Loucy (cell line): ENCODE results near the gene PRDM2.

Experiments
- H2AFZ ChIP-seq: fragments of 200-600 bp; sonication (generic); 2 replicates; pipeline ENCODE4 v1.6.0; 2016; ENCODE audit warnings: antibody characterized with exemption, mild to moderate bottlenecking, low read length, moderate library complexity
- H3F3A ChIP-seq: fragments of 200-600 bp; 2 replicates; pipeline ENCODE4 v1.6.0; 2016; ENCODE audit warnings: antibody characterized with exemption, low read depth, mild to moderate bottlenecking
- H3K27me3 ChIP-seq: fragments of 200-600 bp; sonication (generic); 2 replicates; pipeline ENCODE4 v1.6.1; 2014; ENCODE audit warnings: low read length, mild to moderate bottlenecking; ENCODE audit not compliant: insufficient read depth, poor library complexity, severe bottlenecking
- H3K36me3 ChIP-seq: fragments of 200-600 bp; sonication (generic); 2 replicates; pipeline ENCODE4 v1.6.1; 2016; ENCODE audit warnings: low read length; ENCODE audit not compliant: insufficient read depth
- H3K4me1 ChIP-seq: fragments of 200-600 bp; sonication (generic); 2 replicates; pipeline ENCODE4 v1.5.1; 2014; ENCODE audit warnings: low read length, mild to moderate bottlenecking; ENCODE audit not compliant: insufficient read depth, poor library complexity, severe bottlenecking
- H3K4me2 ChIP-seq: fragments of 200-600 bp; sonication (generic); 2 replicates; pipeline ENCODE4 v1.6.0; 2014; ENCODE audit warnings: antibody characterized with exemption, low read length, low read depth, mild to moderate bottlenecking; ENCODE audit not compliant: poor library complexity, severe bottlenecking
- H3K4me3 ChIP-seq: fragments of 200-600 bp; sonication (generic); 2 replicates; pipeline ENCODE4 v1.5.1; 2014; ENCODE audit warnings: low read length, mild to moderate bottlenecking, mixed read lengths; ENCODE audit not compliant: poor library complexity, severe bottlenecking
- H3K79me2 ChIP-seq: fragments of 200-600 bp; sonication (generic); 2 replicates; pipeline ENCODE4 v1.6.1; 2014; ENCODE audit warnings: low read length; ENCODE audit not compliant: insufficient read depth
- H3K9ac ChIP-seq: fragments of 200-600 bp; sonication (generic); 2 replicates; pipeline ENCODE4 v1.6.0; 2014; ENCODE audit warnings: mild to moderate bottlenecking, low read depth, low read length, moderate library complexity; ENCODE audit not compliant: poor library complexity, severe bottlenecking
- H3K9me2 ChIP-seq: fragments of 200-600 bp; sonication (generic); replicated peaks from 2 replicates; pipeline ENCODE4 v1.6.1; 2016; ENCODE audit warnings: low read depth, low read length, mixed read lengths
- H3K9me3 ChIP-seq: fragments of 200-600 bp; sonication (generic); 2 replicates; pipeline ENCODE4 v1.6.1; 2014; ENCODE audit warnings: mild to moderate bottlenecking, antibody characterized with exemption, low read length, low read depth; ENCODE audit not compliant: insufficient read depth
- H4K20me1 ChIP-seq: fragments of 200-600 bp; sonication (generic); 2 replicates; pipeline ENCODE4 v1.6.0; 2014; ENCODE audit warnings: antibody characterized with exemption, low read length, mild to moderate bottlenecking; ENCODE audit not compliant: insufficient read depth, poor library complexity, severe bottlenecking
- CTCF ChIP-seq: fragments of 200-600 bp; sonication (generic); conservative IDR thresholded peaks from 2 replicates; pipeline ENCODE4 v1.5.1; 2014; ENCODE audit warnings: mild to moderate bottlenecking, antibody characterized with exemption, low read length
- EZH2phosphoT487 ChIP-seq: fragments of 200-600 bp; IDR thresholded peaks from 2 replicates; pipeline ENCODE4 v1.6.1; 2018; ENCODE audit warnings: antibody characterized with exemption, mild to moderate bottlenecking, moderate library complexity, borderline replicate concordance

Gene PRDM2

GRCh38 chr1:13798120-13798519 lies 98.1 kb downstream of the PRDM2 start:
- Histone ChIP-seq H2AFZ (no peak overlapping the region), H3K36me3 (peaks cover 26% of the 10 kb centered on the region; the same call in 1 of the 2 replicates), H3F3A (no peaks in the 10 kb centered on the region), H3K9me2 (no peaks in the 10 kb centered on the region), H3K4me3 (no peak overlapping the region), H3K9ac (no peak overlapping the region), H3K9me3 (no peaks in the 10 kb centered on the region), H3K4me1 (peaks cover 11% of the 10 kb centered on the region), H3K27me3 (no peaks in the 10 kb centered on the region), H3K79me2 (peaks cover 10% of the 10 kb centered on the region; the same call in 1 of the 2 replicates), H3K4me2 (no peak overlapping the region), H4K20me1 (peaks cover 7% of the 10 kb centered on the region)
- TF ChIP-seq CTCF (no peak), EZH2phosphoT487 (no peak)

GRCh38 chr1:13799502-13800283 lies 99.7 kb downstream of the PRDM2 start:
- Histone ChIP-seq H3K9me2 (no peaks in the 10 kb centered on the region), H3K36me3 (peaks cover 14% of the 10 kb centered on the region; the same call in 1 of the 2 replicates), H2AFZ (no peak overlapping the region), H3K79me2 (no peaks in the 10 kb centered on the region; the same call in 1 of the 2 replicates), H4K20me1 (peaks cover 7% of the 10 kb centered on the region), H3K9me3 (no peaks in the 10 kb centered on the region), H3F3A (no peaks in the 10 kb centered on the region), H3K4me2 (no peak overlapping the region), H3K4me3 (no peak overlapping the region), H3K4me1 (peaks cover 11% of the 10 kb centered on the region), H3K9ac (no peak overlapping the region), H3K27me3 (no peaks in the 10 kb centered on the region)
- TF ChIP-seq CTCF (no peak), EZH2phosphoT487 (no peak)

GRCh38 chr1:13801232-13801631 lies 101.2 kb downstream of the PRDM2 start:
- peaks cover 11% of the 10 kb centered on the region for H3K4me1 ChIP-seq
- no peak overlapping the region for H3K4me3 ChIP-seq
- no peak overlapping the region for H3K4me2 ChIP-seq

More at GRCh38 chr1:13801232-13801631, 101.2 kb downstream of the PRDM2 start:
- Histone ChIP-seq H3K36me3 (peaks cover 3% of the 10 kb centered on the region; the same call in 1 of the 2 replicates), H3F3A (no peaks in the 10 kb centered on the region), H3K27me3 (no peaks in the 10 kb centered on the region), H3K79me2 (no peaks in the 10 kb centered on the region; the same call in 1 of the 2 replicates), H3K9me3 (no peaks in the 10 kb centered on the region), H3K9ac (no peak overlapping the region), H3K9me2 (no peaks in the 10 kb centered on the region), H4K20me1 (peaks cover 1% of the 10 kb centered on the region), H2AFZ (no peak overlapping the region)
- TF ChIP-seq CTCF = no peak
- TF ChIP-seq EZH2phosphoT487 = no peak
